Spleen (tissue), 11 donors: ENCODE results near the gene CPO. TPM values are rescaled to one million over a fixed set of nuclear protein-coding genes. Genes with fewer than 3 reads are reported as not detected.

Experiments used
- DNase-seq: peaks from one replicate; pipeline ENCODE4 v3.0.0-alpha.2; 2020
- H3K27ac ChIP-seq, 8 donors: fragments of 200-600 bp; sonication (generic) in 7 of 8; 1 replicate in 4 of 8; 2 replicates in 4 of 8; pipeline versions ENCODE4 v1.5.0 to v1.8.0; 2016 to 2021; ENCODE audit warnings: inconsistent platforms in 4 of 8, mild to moderate bottlenecking in 4 of 8, moderate library complexity in 1 of 8
- H3K27me3 ChIP-seq, 7 donors: fragments of 200-600 bp; sonication (generic) in 6 of 7; replicated peaks in 1 of 7; 1 replicate in 4 of 7; 2 replicates in 3 of 7; pipeline versions ENCODE4 v1.5.0 to v1.8.0; 2016 to 2021; ENCODE audit warnings: inconsistent platforms in 3 of 7, mild to moderate bottlenecking in 1 of 7
- H3K36me3 ChIP-seq, 6 donors: fragments of 200-600 bp; sonication (generic) in 5 of 6; 1 replicate in 4 of 6; 2 replicates in 2 of 6; pipeline versions ENCODE4 v1.5.0 to v1.8.0; 2016 to 2021; ENCODE audit warnings: inconsistent platforms in 2 of 6
- H3K4me1 ChIP-seq, 6 donors: fragments of 200-600 bp; sonication (generic) in 5 of 6; 1 replicate in 3 of 6; 2 replicates in 3 of 6; pipeline versions ENCODE4 v1.5.0 to v1.8.0; 2016 to 2021; ENCODE audit warnings: inconsistent platforms in 3 of 6
- H3K4me3 ChIP-seq, 8 donors: fragments of 200-600 bp; sonication (generic) in 7 of 8; 1 replicate in 4 of 8; 2 replicates in 4 of 8; pipeline versions ENCODE4 v1.5.0 to v1.8.0; 2016 to 2021; ENCODE audit warnings: inconsistent platforms in 4 of 8, mild to moderate bottlenecking in 4 of 8, moderate library complexity in 2 of 8
- H3K9me3 ChIP-seq, 8 donors: fragments of 200-600 bp; sonication (generic) in 7 of 8; 1 replicate in 4 of 8; 2 replicates in 4 of 8; pipeline versions ENCODE4 v1.5.0 to v1.8.0; 2016 to 2021; ENCODE audit warnings: inconsistent platforms in 4 of 8
- CTCF ChIP-seq, 11 experiments: fragments of 200-600 bp in 7 of 11; fragments of 450-650 bp in 4 of 11; sonication (generic) in 4 of 11; IDR thresholded peaks in 8 of 11; conservative IDR thresholded peaks in 3 of 11; 1 replicate in 7 of 11; 2 replicates in 4 of 11; pipeline versions ENCODE4 v1.4.0 to v1.8.0; 2016 to 2021; ENCODE audit warnings: antibody characterized with exemption in 11 of 11, inconsistent platforms in 4 of 11, mild to moderate bottlenecking in 1 of 11
- POLR2A ChIP-seq, 3 donors: fragments of 450-650 bp; IDR thresholded peaks; one replicate each; pipeline ENCODE4 v1.5.1; 2017; ENCODE audit warnings: antibody characterized with exemption in 3 of 3, mild to moderate bottlenecking in 1 of 3
- POLR2AphosphoS5 ChIP-seq, 3 donors: sonication (generic); formaldehyde crosslinking; IDR thresholded peaks; one replicate each; pipeline ENCODE4 v1.5.1; 2017; ENCODE audit warnings: antibody characterized with exemption in 3 of 3
- WGBS, 5 donors: extraction: QIAGEN DNeasy Blood & Tissue Kit in 3 of 5; methylation state at CpG; one replicate each; pipeline versions ENCODE4 v1.1.5 to v1.1.7; 2013 to 2018; 5-methylcytosine and 5-hydroxymethylcytosine counted together
- intact Hi-C: fragments of 100-400 bp; cut with DNase I; formaldehyde crosslinking; loops from one replicate; pipeline ENCODE4 v1.15.0; 2023; ENCODE audit warnings: low total_unique reads
- polyA plus RNA-seq, 3 donors: library from polyadenylated mRNA; stranded (reverse); fragments of 200-250 nt; gene quantifications; one replicate each; pipeline ENCODE4 v1.2.1, GENCODE V29; 2013
- total RNA-seq, 7 donors: library from RNA; depleted of rRNA in 3 of 7; stranded (reverse); fragments of >200 nt in 3 of 7; fragmentation: NEBNext Ultra II Directional in 4 of 7; extraction: Animal tissue kit (Norgen Biotek cat#: 25700) in 4 of 7; gene quantifications; one replicate each; pipeline versions ENCODE4 v1.1.0 to v1.2.1, GENCODE V29; 2016 to 2021
- donor health status: healthy with polysubstance abuse.
- donor health status: DM: no; HTN: no; CAD: no; lungs with moderate emphysema.
- donor health status: DM: no; HTN: no; CAD: no.
- donor health status: Bipolar disorder and iron deficiency.
- donor health status: healthy.
- donor health status: DM: no; HTN: no; CAD: no.
- donor health status: DM: yes; HTN: yes; CAD: no.

The CPO gene
- total and polyA plus RNA-seq, 10 donors: 0.10 to 0.28 (median 0.15) TPM; not detected in 6

DNA sequence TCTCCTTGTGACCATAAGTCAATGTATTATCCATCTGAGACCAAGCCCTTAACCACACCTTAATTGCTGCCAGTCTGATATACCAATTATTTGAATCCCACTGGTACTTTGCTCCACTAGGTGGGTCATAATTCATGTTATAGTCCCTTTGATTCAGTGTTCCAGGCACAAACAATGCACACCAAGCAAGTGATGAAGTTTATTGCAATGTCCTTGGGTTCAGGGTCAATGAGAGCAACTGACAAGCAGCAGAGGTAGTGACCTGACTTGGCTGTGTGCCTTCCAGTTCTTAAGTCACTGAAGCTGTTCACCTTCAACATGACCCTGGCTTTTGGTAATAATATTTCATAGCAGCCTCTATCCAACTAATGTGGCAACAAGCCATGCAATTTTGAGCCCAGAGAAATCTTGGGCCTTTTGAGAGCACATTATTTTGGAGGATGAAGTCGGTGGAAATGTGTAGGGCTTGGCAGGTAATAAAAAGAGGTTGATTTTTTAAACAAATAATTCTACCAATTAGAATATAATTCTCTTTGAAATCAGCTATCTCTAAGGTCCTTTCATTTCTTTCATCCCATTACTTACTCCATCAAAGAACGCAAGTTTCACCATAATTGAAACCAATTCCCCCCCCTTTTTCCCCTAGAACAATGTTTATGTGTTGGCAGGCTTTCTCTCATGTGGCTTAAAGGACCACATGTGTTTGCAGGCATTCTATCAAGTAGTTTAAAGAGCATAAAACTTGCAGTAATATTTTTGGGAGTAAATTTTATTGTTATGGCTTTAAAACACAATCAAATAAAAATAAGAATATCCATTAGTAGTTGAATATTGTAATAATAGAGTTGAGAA is 3.1 kb upstream of the CPO start:
- H3K9me3 ChIP-seq: peaks cover 0 to 15% (median 0%) of the 10 kb centered on the region in 8 donors
- no peaks in the 10 kb centered on the region for H3K27me3 ChIP-seq
- H3K4me1 ChIP-seq: no peaks in the 10 kb centered on the region
- no peaks in the 10 kb centered on the region for H3K36me3 ChIP-seq
- H3K27ac ChIP-seq: no peak overlapping the region
- intact Hi-C loops: no loop called here
- no peak overlapping the region for H3K4me3 ChIP-seq
- DNase-seq: no peak
- 65 to 89% (median 70%) methylated on average over 2 of the region's 2 CpGs for WGBS, 5 donors
- no peak for TF ChIP-seq CTCF (IDR thresholded peaks at IDR 0.05 in 8 of 11, conservative IDR thresholded peaks at IDR 0.05 in 3 of 11)
- TF ChIP-seq POLR2A (IDR thresholded peaks at IDR 0.05): no peak
- TF ChIP-seq POLR2AphosphoS5 (IDR thresholded peaks at IDR 0.05): no peak

DNA sequence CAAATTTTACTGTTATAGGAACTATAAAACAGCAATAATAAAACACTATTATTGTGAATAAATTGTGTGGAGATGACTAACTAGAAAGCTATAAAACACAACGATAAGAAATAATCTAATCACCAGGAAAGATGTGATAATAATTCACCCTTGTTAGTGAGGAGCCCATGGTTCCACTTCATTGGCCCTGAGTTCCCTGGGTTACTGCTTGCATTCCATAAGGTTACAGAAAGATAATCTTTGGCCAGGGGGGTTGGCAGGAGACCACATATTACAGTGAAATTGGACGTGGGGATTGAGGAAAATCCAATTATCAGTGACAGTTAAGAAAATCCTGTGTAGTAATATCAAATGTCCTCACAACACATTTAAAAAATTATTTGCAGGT is 2.5 kb upstream of the CPO start:
- H3K27me3 ChIP-seq: no peaks in the 10 kb centered on the region
- TF ChIP-seq POLR2A (IDR thresholded peaks at IDR 0.05) (no peak), POLR2AphosphoS5 (IDR thresholded peaks at IDR 0.05) (no peak), CTCF (IDR thresholded peaks at IDR 0.05 in 8 of 11, conservative IDR thresholded peaks at IDR 0.05 in 3 of 11) (no peak)
- whole genome bisulfite sequencing, 5 donors: 63 to 79% (median 72%) methylated on average over 2 of the region's 2 CpGs
- no peaks in the 10 kb centered on the region for H3K36me3 ChIP-seq
- no peak for DNase-seq
- peaks cover 0 to 9% (median 0%) of the 10 kb centered on the region in 8 donors for H3K9me3 ChIP-seq
- intact Hi-C loops: no loop called here
- H3K27ac ChIP-seq: no peak overlapping the region
- H3K4me3 ChIP-seq: no peak overlapping the region
- no peaks in the 10 kb centered on the region for H3K4me1 ChIP-seq

DNA sequence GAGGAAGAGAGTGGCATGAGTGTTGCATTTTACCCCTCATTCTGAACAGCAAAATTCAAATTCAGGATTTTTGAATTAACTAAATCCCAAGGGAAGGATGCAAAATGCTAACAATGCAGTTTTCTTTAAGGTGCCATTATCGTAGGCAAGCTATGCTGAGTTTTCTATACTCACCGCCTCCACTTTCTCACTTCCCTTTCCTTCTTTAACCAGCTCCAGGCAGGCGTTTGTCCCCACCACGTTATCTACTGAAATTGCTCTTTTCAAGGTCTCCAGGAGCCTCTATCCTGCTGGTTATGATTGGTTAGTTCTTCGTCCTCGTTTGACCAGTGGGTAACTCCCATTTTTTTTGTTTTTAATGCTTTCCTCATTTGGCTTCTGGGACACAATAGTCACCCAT is 1.8 kb upstream of the CPO start:
- intact Hi-C loops: no loop called here
- WGBS, 5 donors: 40 to 66% (median 61%) methylated on average over 6 of the region's 6 CpGs

More for the DNA sequence above, 1.8 kb upstream of the CPO start:
- peaks cover 0 to 1% (median 0%) of the 10 kb centered on the region in 8 donors for H3K9me3 ChIP-seq
- H3K4me1 ChIP-seq: no peaks in the 10 kb centered on the region
- DNase-seq: no peak
- no peaks in the 10 kb centered on the region for H3K27me3 ChIP-seq
- H3K4me3 ChIP-seq: no peak overlapping the region
- no peak overlapping the region for H3K27ac ChIP-seq
- TF ChIP-seq CTCF (IDR thresholded peaks at IDR 0.05 in 8 of 11, conservative IDR thresholded peaks at IDR 0.05 in 3 of 11) (no peak), POLR2AphosphoS5 (IDR thresholded peaks at IDR 0.05) (no peak), POLR2A (IDR thresholded peaks at IDR 0.05) (no peak)
- no peaks in the 10 kb centered on the region for H3K36me3 ChIP-seq
